Pancreas (tissue), 10 donors: Measurements from ENCODE around the gene THTPA. TPM values are rescaled to one million over a fixed set of nuclear protein-coding genes. Genes with fewer than 3 reads are reported as not detected.
A peak's percentile ranks its signal among the peaks of the same experiment; 100 is the strongest.

ENCODE experiments used
- ATAC-seq, 4 donors: fragments of 200-7000 bp; cut with Tn5 transposase; one replicate each; pipeline versions ENCODE4 v1.8.0 to v1.9.1; 2020; ENCODE audit warnings: mild to moderate bottlenecking in 4 of 4, moderate library complexity in 4 of 4
- DNase-seq, 6 donors: peaks; one replicate each; pipeline ENCODE4 v3.0.0-alpha.2; 2020
- FAIRE-seq: peaks from 2 replicates; lab custom pipeline; 2012; peaks lifted over from hg19 to GRCh38; lab: Jason Lieb, UNC
- H3K27ac ChIP-seq, 4 donors: fragments of 200-600 bp; sonication (generic); 1 replicate in 3 of 4; 2 replicates in 1 of 4; pipeline versions ENCODE4 v1.5.0 to v1.8.0; 2020
- H3K27me3 ChIP-seq, 4 donors: fragments of 200-600 bp; one replicate each; pipeline ENCODE4 v1.8.0; 2021
- H3K36me3 ChIP-seq, 3 donors: fragments of 200-600 bp; sonication (generic) in 1 of 3; one replicate each; pipeline versions ENCODE4 v1.5.0 to v1.8.0; 2020 to 2021
- H3K4me1 ChIP-seq, 3 donors: fragments of 200-600 bp; one replicate each; pipeline ENCODE4 v1.8.0; 2021
- H3K4me3 ChIP-seq, 4 donors: fragments of 200-600 bp; sonication (generic) in 2 of 4; one replicate each; pipeline versions ENCODE4 v1.5.0 to v1.8.0; 2020 to 2021
- H3K9me3 ChIP-seq, 4 donors: fragments of 200-600 bp; one replicate each; pipeline ENCODE4 v1.8.0; 2021
- CTCF ChIP-seq, 4 donors: fragments of 200-600 bp; sonication (generic) in 3 of 4; IDR thresholded peaks; one replicate each; pipeline versions ENCODE4 v1.5.0 to v1.8.0; 2021; ENCODE audit warnings: antibody characterized with exemption in 4 of 4
- WGBS, 2 donors: extraction: QIAGEN DNeasy Blood & Tissue Kit; methylation state at CpG; one replicate each; pipeline ENCODE4 v1.1.7; 2013; 5-methylcytosine and 5-hydroxymethylcytosine counted together
- intact Hi-C, 3 donors: fragments of 100-400 bp; cut with DNase I; formaldehyde crosslinking; loops; one replicate each; pipeline versions ENCODE4 v1.11.1 to v1.14.2; 2022
- polyA plus RNA-seq, 2 donors: library from polyadenylated mRNA; stranded (reverse); fragments of 200-250 nt; gene quantifications; one replicate each; pipeline ENCODE4 v1.2.3, GENCODE V29; 2013
- total RNA-seq, 6 donors: library from RNA; stranded (reverse); fragmentation: NEBNext Ultra II Directional in 4 of 6; extraction: Animal tissue kit (Norgen Biotek cat#: 25700) in 4 of 6; gene quantifications; one replicate each; pipeline versions ENCODE4 v1.2.1 to v1.2.4, GENCODE V29; 2021 to 2023
- donor health status: healthy with polysubstance abuse.
- donor health status: DM: no; HTN: no; CAD: no; lungs with moderate emphysema.
- donor health status: DM: no; HTN: no; CAD: no.
- donor health status: control.
- donor health status: control.
- donor health status: Bipolar disorder and iron deficiency.
- donor health status: DM: yes; HTN: yes; CAD: no.
- donor health status: DM: no; HTN: no; CAD: no.
- donor health status: DM: no; HTN: no; CAD: no.
- donor health status: DM: yes; HTN: yes; CAD: no.

The THTPA gene
- total and polyA plus RNA-seq, 8 donors = 5.6 to 11.9 (median 9.3) TPM

GRCh38 chr14:23566112-23566777, 10.2 kb downstream of the THTPA start:
- TF ChIP-seq CTCF (IDR thresholded peaks at IDR 0.05) = no peak
- H3K4me1 ChIP-seq = peaks cover 0 to 14% (median 6%) of the 10 kb centered on the region in 3 donors
- no peaks in the 10 kb centered on the region for H3K9me3 ChIP-seq
- no peak overlapping the region for H3K27ac ChIP-seq
- DNase-seq (no peak), ATAC-seq (no peak), FAIRE-seq (no peak)
- H3K27me3 ChIP-seq = no peaks in the 10 kb centered on the region
- peak overlapping the region in 1 of 4 donors; percentile 78 for H3K4me3 ChIP-seq
- intact Hi-C loops = no loop called here
- WGBS, 2 donors = 90 to 92% methylated on average over 10 of the region's 10 CpGs
- H3K36me3 ChIP-seq = peaks cover 0 to 19% (median 5%) of the 10 kb centered on the region in 3 donors

- no peak for TF ChIP-seq CTCF (IDR thresholded peaks at IDR 0.05)
- 13 to 16% methylated on average over 5 of the region's 5 CpGs for WGBS, 2 donors
- intact Hi-C loops = no loop called here
- no peak for FAIRE-seq
- Histone ChIP-seq H3K9me3 (no peaks in the 10 kb centered on the region), H3K36me3 (peaks cover 0 to 14% (median 0%) of the 10 kb centered on the region in 3 donors), H3K4me1 (peaks cover 0 to 14% (median 6%) of the 10 kb centered on the region in 3 donors), H3K4me3 (peak overlapping the region; percentile 29 to 78 (median 54)), H3K27me3 (no peaks in the 10 kb centered on the region), H3K27ac (peak overlapping the region; percentile 35 to 86 (median 70))
- DNase-seq = peak in 4 of 6 donors; percentile 70 to 91 (median 82)
- ATAC-seq = peak; percentile 42 to 65 (median 60)
Measured at GRCh38 chr14:23566778-23567185, 10.7 kb downstream of the THTPA start.

GRCh38 chr14:23567186-23568020, 11.3 kb downstream of the THTPA start, which contains the start of gene AP1G2:
Gene AP1G2, minus strand, starts transcription at chr14:23567791. Its CDS starts 477 bp downstream, at chr14:23567314.
- peak; percentile 90 to 95 (median 92) for ATAC-seq
- TF ChIP-seq CTCF (IDR thresholded peaks at IDR 0.05) = no peak
- no peaks in the 10 kb centered on the region for H3K9me3 ChIP-seq
- H3K4me3 ChIP-seq = peak within 1 kb of the TSS; percentile 29 to 78 (median 54)
- H3K36me3 ChIP-seq = peaks cover 0 to 7% (median 0%) of the 10 kb centered on the region in 3 donors
- no peaks in the 10 kb centered on the region for H3K27me3 ChIP-seq
- peaks cover 0 to 14% (median 6%) of the 10 kb centered on the region in 3 donors for H3K4me1 ChIP-seq
- intact Hi-C loops = no loop called here
- H3K27ac ChIP-seq = peak within 1 kb of the TSS; percentile 35 to 86 (median 70)
- peak; percentile 89 to 95 (median 93) for DNase-seq
- WGBS, 2 donors = 0 to 1% methylated on average over 52 to 53 of the region's 53 CpGs
- FAIRE-seq = no peak

- intact Hi-C loops = no loop called here
- FAIRE-seq = no peak
- Histone ChIP-seq H3K27me3 (no peaks in the 10 kb centered on the region), H3K9me3 (no peaks in the 10 kb centered on the region), H3K4me3 (peak overlapping the region in 3 of 4 donors; percentile 29 to 78 (median 58)), H3K4me1 (peaks cover 0 to 14% (median 6%) of the 10 kb centered on the region in 3 donors), H3K27ac (peak overlapping the region; percentile 35 to 86 (median 70)), H3K36me3 (peaks cover 0 to 6% (median 0%) of the 10 kb centered on the region in 3 donors)
- no peak for ATAC-seq
- no peak for DNase-seq
- TF ChIP-seq CTCF (IDR thresholded peaks at IDR 0.05) = no peak
- 73% methylated on average over 2 of the region's 2 CpGs for WGBS, 2 donors
Measured at GRCh38 chr14:23568021-23568599, 12.0 kb downstream of the THTPA start.
